Neutrophil (primary cell): Measurements from ENCODE around the gene LRRC71.

Source experiments
- H3K27ac ChIP-seq: fragments of 200-600 bp; sonication (generic); 2 replicates; pipeline ENCODE4 v1.5.1; 2016; ENCODE audit warnings: mild to moderate bottlenecking, moderate library complexity
- H3K27me3 ChIP-seq: fragments of 200-600 bp; sonication (generic); 2 replicates; pipeline ENCODE4 v1.6.0; 2016; ENCODE audit warnings: mild to moderate bottlenecking
- H3K36me3 ChIP-seq: fragments of 200-600 bp; sonication (generic); 2 replicates; pipeline ENCODE4 v1.5.1; 2017
- H3K4me1 ChIP-seq, 2 experiments: fragments of 200-600 bp in 1 of 2; sonication (generic) in 1 of 2; 1 replicate in 1 of 2; 2 replicates in 1 of 2; pipeline versions ENCODE4 v1.5.1 to v1.6.1; 2013 to 2016; ENCODE audit warnings: low read depth in 1 of 2, low read length in 1 of 2, mild to moderate bottlenecking in 1 of 2, moderate library complexity in 1 of 2; ENCODE audit not compliant: control insufficient read depth in 1 of 2, insufficient read depth in 1 of 2
- H3K4me3 ChIP-seq, 2 experiments: fragments of 200-600 bp in 1 of 2; sonication (generic) in 1 of 2; 1 replicate in 1 of 2; 2 replicates in 1 of 2; pipeline ENCODE4 v1.5.1; 2013 to 2016; ENCODE audit warnings: low read depth in 1 of 2, low read length in 1 of 2, mild to moderate bottlenecking in 1 of 2, moderate library complexity in 1 of 2
- H3K9me3 ChIP-seq: fragments of 200-600 bp; sonication (generic); 2 replicates; pipeline ENCODE4 v1.5.1; 2016
- CTCF ChIP-seq: fragments of 200-600 bp; sonication (generic); IDR thresholded peaks from 2 replicates; pipeline ENCODE4 v1.5.1; 2016; ENCODE audit warnings: antibody characterized with exemption

The LRRC71 gene

GRCh38 chr1:156927215-156928042 lies 7.0 kb downstream of the LRRC71 start:
- TF ChIP-seq CTCF: no peak
- Histone ChIP-seq H3K4me1 (peaks cover 0 to 5% of the 10 kb centered on the region in 2 experiments), H3K9me3 (no peaks in the 10 kb centered on the region), H3K4me3 (no peak overlapping the region), H3K27me3 (peaks cover 100% of the 10 kb centered on the region), H3K36me3 (no peaks in the 10 kb centered on the region), H3K27ac (no peak overlapping the region)

- Histone ChIP-seq H3K9me3 (no peaks in the 10 kb centered on the region), H3K27ac (no peak overlapping the region), H3K27me3 (peaks cover 93% of the 10 kb centered on the region), H3K4me1 (peaks cover 0 to 5% of the 10 kb centered on the region in 2 experiments), H3K4me3 (no peak overlapping the region), H3K36me3 (no peaks in the 10 kb centered on the region)
- no peak for TF ChIP-seq CTCF
Observed at GRCh38 chr1:156928043-156928602, 7.7 kb downstream of the LRRC71 start.

GRCh38 chr1:156929596-156930238 lies 9.3 kb downstream of the LRRC71 start:
- no peak for TF ChIP-seq CTCF
- Histone ChIP-seq H3K27ac (no peak overlapping the region), H3K4me1 (peaks cover 0 to 5% of the 10 kb centered on the region in 2 experiments), H3K4me3 (no peak overlapping the region), H3K9me3 (no peaks in the 10 kb centered on the region), H3K27me3 (peaks cover 77% of the 10 kb centered on the region), H3K36me3 (peaks cover 10% of the 10 kb centered on the region)

- Histone ChIP-seq H3K27me3 (peaks cover 70% of the 10 kb centered on the region), H3K9me3 (no peaks in the 10 kb centered on the region), H3K36me3 (peaks cover 18% of the 10 kb centered on the region), H3K27ac (no peak overlapping the region), H3K4me1 (peaks cover 0 to 5% of the 10 kb centered on the region in 2 experiments), H3K4me3 (no peak overlapping the region)
- no peak for TF ChIP-seq CTCF
Observed at GRCh38 chr1:156930483-156930882, 10.1 kb downstream of the LRRC71 start.

GRCh38 chr1:156931211-156931952 lies 10.9 kb downstream of the LRRC71 start:
- Histone ChIP-seq H3K27me3 (peaks cover 61% of the 10 kb centered on the region), H3K9me3 (no peaks in the 10 kb centered on the region), H3K36me3 (peaks cover 26% of the 10 kb centered on the region), H3K4me1 (peaks cover 0 to 5% of the 10 kb centered on the region in 2 experiments), H3K27ac (no peak overlapping the region), H3K4me3 (no peak overlapping the region)
- no peak for TF ChIP-seq CTCF
